Liver (tissue), 3 donors: ENCODE measurements around the gene CIB2.

Experiments
- FOXA1 ChIP-seq: IDR thresholded peaks from 2 replicates; pipeline ENCODE4 v1.6.1; 2016; ENCODE audit warnings: antibody characterized with exemption
- GABPA ChIP-seq, 2 donors: IDR thresholded peaks in 1 of 2; conservative IDR thresholded peaks in 1 of 2; 2 replicates each; pipeline ENCODE4 v1.6.1; 2016; ENCODE audit warnings: antibody characterized with exemption in 2 of 2, mild to moderate bottlenecking in 1 of 2, moderate library complexity in 1 of 2
- RAD21 ChIP-seq, 2 donors: IDR thresholded peaks; 2 replicates each; pipeline ENCODE4 v1.6.1; 2016; ENCODE audit warnings: antibody characterized with exemption in 2 of 2, mild to moderate bottlenecking in 2 of 2
- REST ChIP-seq: IDR thresholded peaks from 2 replicates; pipeline ENCODE4 v1.6.1; 2016; ENCODE audit warnings: antibody characterized with exemption, mild to moderate bottlenecking
- SP1 ChIP-seq: IDR thresholded peaks from 2 replicates; pipeline ENCODE4 v1.6.1; 2018; ENCODE audit warnings: antibody characterized with exemption, mild to moderate bottlenecking
- TAF1 ChIP-seq: conservative IDR thresholded peaks from 2 replicates; pipeline ENCODE4 v1.6.1; 2016; ENCODE audit warnings: antibody characterized with exemption, mild to moderate bottlenecking
- TF ChIP-seq, protein P1 (sequence below): fragments of 150-350 bp; IDR thresholded peaks from 2 replicates; pipeline ENCODE4 v1.5.1; 2017; ENCODE audit warnings: improper control_type of control experiment, low read depth, low read length; ENCODE audit not compliant: missing input control
- TF ChIP-seq, protein P2 (sequence below): IDR thresholded peaks from 2 replicates; pipeline ENCODE4 v1.6.1; 2016; ENCODE audit warnings: antibody characterized with exemption
- donor health status: healthy.
- donor health status: healthy.

DNA sequence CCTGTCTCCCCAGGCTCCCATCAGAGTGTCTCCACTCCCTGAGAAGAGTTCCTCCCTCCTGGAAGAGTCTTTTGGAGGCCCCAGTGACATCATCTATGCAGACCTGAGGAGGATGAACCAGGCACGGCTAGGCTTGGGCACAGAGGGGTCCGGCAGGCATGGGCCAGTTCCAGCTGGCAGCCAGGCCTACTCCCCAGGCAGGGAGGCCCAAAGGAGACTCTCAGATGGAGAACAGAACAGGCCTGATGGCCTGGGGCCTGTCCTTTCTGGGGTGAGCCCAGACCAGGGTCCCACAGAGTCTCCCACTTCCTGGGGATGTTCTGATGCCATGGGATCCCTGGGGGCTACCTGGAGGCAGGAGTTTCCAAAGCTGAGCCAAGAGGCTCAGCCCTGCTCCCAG, 30.4 kb downstream of the CIB2 start:
- TF ChIP-seq TAF1: no peak
- TF ChIP-seq, protein P1, sequence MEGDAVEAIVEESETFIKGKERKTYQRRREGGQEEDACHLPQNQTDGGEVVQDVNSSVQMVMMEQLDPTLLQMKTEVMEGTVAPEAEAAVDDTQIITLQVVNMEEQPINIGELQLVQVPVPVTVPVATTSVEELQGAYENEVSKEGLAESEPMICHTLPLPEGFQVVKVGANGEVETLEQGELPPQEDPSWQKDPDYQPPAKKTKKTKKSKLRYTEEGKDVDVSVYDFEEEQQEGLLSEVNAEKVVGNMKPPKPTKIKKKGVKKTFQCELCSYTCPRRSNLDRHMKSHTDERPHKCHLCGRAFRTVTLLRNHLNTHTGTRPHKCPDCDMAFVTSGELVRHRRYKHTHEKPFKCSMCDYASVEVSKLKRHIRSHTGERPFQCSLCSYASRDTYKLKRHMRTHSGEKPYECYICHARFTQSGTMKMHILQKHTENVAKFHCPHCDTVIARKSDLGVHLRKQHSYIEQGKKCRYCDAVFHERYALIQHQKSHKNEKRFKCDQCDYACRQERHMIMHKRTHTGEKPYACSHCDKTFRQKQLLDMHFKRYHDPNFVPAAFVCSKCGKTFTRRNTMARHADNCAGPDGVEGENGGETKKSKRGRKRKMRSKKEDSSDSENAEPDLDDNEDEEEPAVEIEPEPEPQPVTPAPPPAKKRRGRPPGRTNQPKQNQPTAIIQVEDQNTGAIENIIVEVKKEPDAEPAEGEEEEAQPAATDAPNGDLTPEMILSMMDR: no peak
- no peak for TF ChIP-seq FOXA1
- TF ChIP-seq, protein P2, sequence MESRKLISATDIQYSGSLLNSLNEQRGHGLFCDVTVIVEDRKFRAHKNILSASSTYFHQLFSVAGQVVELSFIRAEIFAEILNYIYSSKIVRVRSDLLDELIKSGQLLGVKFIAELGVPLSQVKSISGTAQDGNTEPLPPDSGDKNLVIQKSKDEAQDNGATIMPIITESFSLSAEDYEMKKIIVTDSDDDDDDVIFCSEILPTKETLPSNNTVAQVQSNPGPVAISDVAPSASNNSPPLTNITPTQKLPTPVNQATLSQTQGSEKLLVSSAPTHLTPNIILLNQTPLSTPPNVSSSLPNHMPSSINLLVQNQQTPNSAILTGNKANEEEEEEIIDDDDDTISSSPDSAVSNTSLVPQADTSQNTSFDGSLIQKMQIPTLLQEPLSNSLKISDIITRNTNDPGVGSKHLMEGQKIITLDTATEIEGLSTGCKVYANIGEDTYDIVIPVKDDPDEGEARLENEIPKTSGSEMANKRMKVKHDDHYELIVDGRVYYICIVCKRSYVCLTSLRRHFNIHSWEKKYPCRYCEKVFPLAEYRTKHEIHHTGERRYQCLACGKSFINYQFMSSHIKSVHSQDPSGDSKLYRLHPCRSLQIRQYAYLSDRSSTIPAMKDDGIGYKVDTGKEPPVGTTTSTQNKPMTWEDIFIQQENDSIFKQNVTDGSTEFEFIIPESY: no peak
- TF ChIP-seq RAD21 (IDR thresholded peaks at IDR 0.05): no peak
- TF ChIP-seq GABPA (IDR thresholded peaks at IDR 0.05 in 1 of 2, conservative IDR thresholded peaks at IDR 0.05 in 1 of 2): no peak
- TF ChIP-seq REST: no peak
- no peak for TF ChIP-seq SP1
